Upper lobe of left lung (tissue), 6 donors: ENCODE data around the gene NCS1. TPM values are rescaled to one million over a fixed set of nuclear protein-coding genes. Genes with fewer than 3 reads are reported as not detected.
"Not testable (repeated sequence)": the region's sequence is repeated elsewhere in the genome, so short reads cannot be mapped to it uniquely, and the experiment has no call there.

Experiments
- ATAC-seq, 2 donors: fragments of 200-7000 bp; cut with Tn5 transposase; one replicate each; pipeline ENCODE4 v1.9.1; 2022; ENCODE audit warnings: mild to moderate bottlenecking in 2 of 2, moderate library complexity in 2 of 2; ENCODE audit not compliant: low FRiP score in 2 of 2
- DNase-seq, 2 donors: peaks; one replicate each; pipeline ENCODE4 v3.0.0-alpha.2; 2019 to 2020
- H3K27ac ChIP-seq, 4 donors: fragments of 200-600 bp; sonication (generic); one replicate each; pipeline ENCODE4 v1.5.1; 2016 to 2019
- H3K27me3 ChIP-seq, 4 donors: fragments of 200-600 bp; sonication (generic); one replicate each; pipeline ENCODE4 v1.5.1; 2017 to 2019
- H3K36me3 ChIP-seq, 4 donors: fragments of 200-600 bp; sonication (generic); one replicate each; pipeline ENCODE4 v1.5.1; 2016 to 2019
- H3K4me1 ChIP-seq, 4 donors: fragments of 200-600 bp; sonication (generic); one replicate each; pipeline ENCODE4 v1.5.1; 2018 to 2019
- H3K4me3 ChIP-seq, 4 donors: fragments of 200-600 bp; sonication (generic); one replicate each; pipeline ENCODE4 v1.5.1; 2017 to 2019; ENCODE audit warnings: mild to moderate bottlenecking in 2 of 4, moderate library complexity in 1 of 4
- H3K9me3 ChIP-seq, 4 donors: fragments of 200-600 bp; sonication (generic); one replicate each; pipeline ENCODE4 v1.5.1; 2018 to 2019
- EP300 ChIP-seq, 4 donors: sonication (generic); formaldehyde crosslinking; IDR thresholded peaks; one replicate each; pipeline ENCODE4 v1.5.1; 2017; ENCODE audit warnings: antibody characterized with exemption in 4 of 4, control low read depth in 2 of 4
- POLR2A ChIP-seq, 4 donors: fragments of 450-650 bp; IDR thresholded peaks; one replicate each; pipeline ENCODE4 v1.5.1; 2016 to 2017; ENCODE audit warnings: antibody characterized with exemption in 4 of 4, mild to moderate bottlenecking in 2 of 4
- POLR2AphosphoS5 ChIP-seq, 2 donors: sonication (generic); formaldehyde crosslinking; IDR thresholded peaks; one replicate each; pipeline ENCODE4 v1.5.1; 2017; ENCODE audit warnings: antibody characterized with exemption in 2 of 2
- WGBS, 2 donors: methylation state at CpG; one replicate each; pipeline ENCODE4 v1.1.5; 2017 to 2018; 5-methylcytosine and 5-hydroxymethylcytosine counted together
- total RNA-seq, 6 donors: library from RNA; depleted of rRNA in 4 of 6; stranded (reverse); fragments of >200 nt in 4 of 6; gene quantifications; one replicate each; pipeline versions ENCODE4 v1.1.0 to v1.2.1, GENCODE V29; 2016 to 2021
- TF ChIP-seq, protein P1 (sequence below), 6 experiments: fragments of 450-650 bp in 4 of 6; fragments of 200-600 bp in 2 of 6; sonication (generic) in 2 of 6; IDR thresholded peaks; one replicate each; pipeline ENCODE4 v1.5.1; 2016 to 2019; ENCODE audit warnings: antibody characterized with exemption in 6 of 6
- donor health status: DM: no; HTN: no; CAD: no; lungs with moderate emphysema.
- donor health status: DM: no; HTN: yes; CAD: no; lungs with severe emphysema.

The NCS1 gene
- total RNA-seq, 6 donors from 2014 or later, result 2.7 to 10.0 (median 3.9) TPM

DNA sequence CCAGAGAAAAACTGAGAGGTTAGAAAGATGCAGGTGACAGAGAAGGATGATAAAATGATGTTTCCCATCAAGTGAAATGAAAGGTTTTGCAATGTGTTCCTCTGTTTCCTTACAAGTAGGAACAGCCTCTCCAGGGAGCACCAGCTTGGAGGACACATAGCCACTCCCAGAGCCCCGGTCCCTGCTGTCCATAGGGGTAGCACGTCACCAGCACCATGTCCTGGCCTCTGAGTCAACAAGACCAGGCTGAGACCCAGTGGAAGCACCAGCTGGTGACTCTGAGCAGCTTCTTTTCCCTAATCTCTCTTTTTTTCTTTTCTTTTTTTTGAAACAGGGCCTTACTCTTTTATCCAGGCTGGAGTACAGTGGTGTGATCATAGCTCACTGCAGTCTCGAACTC, 73.9 kb downstream of the NCS1 start:
- H3K27ac ChIP-seq, result no peak overlapping the region
- H3K4me1 ChIP-seq, result peaks cover 3 to 11% (median 5%) of the 10 kb centered on the region in 4 donors
- H3K9me3 ChIP-seq, result no peaks in the 10 kb centered on the region
- DNase-seq, result no peak
- ATAC-seq, result no peak
- H3K27me3 ChIP-seq, result no peaks in the 10 kb centered on the region
- 84 to 86% methylated on average over 3 of the region's 3 CpGs for WGBS, 2 donors
- no peaks in the 10 kb centered on the region for H3K36me3 ChIP-seq
- H3K4me3 ChIP-seq, result no peak overlapping the region
- TF ChIP-seq POLR2AphosphoS5 (IDR thresholded peaks at IDR 0.05) (no peak), EP300 (IDR thresholded peaks at IDR 0.05) (no peak), POLR2A (IDR thresholded peaks at IDR 0.05) (no peak)
- TF ChIP-seq, protein P1, sequence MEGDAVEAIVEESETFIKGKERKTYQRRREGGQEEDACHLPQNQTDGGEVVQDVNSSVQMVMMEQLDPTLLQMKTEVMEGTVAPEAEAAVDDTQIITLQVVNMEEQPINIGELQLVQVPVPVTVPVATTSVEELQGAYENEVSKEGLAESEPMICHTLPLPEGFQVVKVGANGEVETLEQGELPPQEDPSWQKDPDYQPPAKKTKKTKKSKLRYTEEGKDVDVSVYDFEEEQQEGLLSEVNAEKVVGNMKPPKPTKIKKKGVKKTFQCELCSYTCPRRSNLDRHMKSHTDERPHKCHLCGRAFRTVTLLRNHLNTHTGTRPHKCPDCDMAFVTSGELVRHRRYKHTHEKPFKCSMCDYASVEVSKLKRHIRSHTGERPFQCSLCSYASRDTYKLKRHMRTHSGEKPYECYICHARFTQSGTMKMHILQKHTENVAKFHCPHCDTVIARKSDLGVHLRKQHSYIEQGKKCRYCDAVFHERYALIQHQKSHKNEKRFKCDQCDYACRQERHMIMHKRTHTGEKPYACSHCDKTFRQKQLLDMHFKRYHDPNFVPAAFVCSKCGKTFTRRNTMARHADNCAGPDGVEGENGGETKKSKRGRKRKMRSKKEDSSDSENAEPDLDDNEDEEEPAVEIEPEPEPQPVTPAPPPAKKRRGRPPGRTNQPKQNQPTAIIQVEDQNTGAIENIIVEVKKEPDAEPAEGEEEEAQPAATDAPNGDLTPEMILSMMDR (IDR thresholded peaks at IDR 0.05), result no peak

DNA sequence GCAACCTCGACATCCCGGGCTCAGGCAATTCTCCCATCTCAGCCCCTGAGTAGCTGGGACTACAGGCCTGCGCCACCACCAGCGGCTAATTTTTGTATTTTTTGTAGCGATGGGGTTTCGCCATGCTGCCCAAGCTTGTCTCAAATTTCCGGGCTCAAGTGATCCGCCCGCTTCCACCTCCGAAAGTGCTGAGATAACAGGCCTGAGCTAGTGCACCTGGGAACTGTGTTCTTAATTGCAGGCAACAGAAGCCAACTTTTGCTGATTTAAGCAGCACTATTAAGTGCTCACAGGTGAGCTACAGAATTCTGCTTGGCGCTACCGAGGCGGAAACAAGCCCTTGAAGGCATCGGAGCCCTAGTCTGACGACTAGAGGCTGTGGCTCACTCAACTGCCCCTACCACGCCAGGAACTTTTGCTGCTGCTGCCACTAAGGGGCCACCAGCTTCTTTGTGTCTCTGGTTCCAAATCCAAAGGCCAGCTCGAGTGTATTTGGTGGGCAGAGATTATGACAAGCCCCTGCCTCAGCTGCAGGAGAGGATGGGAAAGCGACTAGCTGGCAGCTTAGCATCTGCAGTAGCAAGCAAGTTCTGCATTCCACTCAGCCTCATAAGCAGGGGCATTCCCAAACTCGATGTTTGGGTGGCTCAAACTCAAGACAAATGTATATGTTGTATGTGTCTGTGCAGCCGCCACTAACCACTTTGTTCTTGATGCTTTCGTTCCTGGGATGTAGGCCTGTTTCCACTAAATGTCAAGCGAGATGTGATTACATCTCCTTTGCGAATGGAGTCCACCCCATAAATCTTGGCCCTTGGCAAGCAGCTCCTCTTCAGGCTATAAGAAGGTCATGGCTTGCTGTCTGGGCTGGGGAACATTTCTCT, 82.8 kb downstream of the NCS1 start:
- H3K27me3 ChIP-seq, result no peaks in the 10 kb centered on the region
- no peak for TF ChIP-seq POLR2AphosphoS5 (IDR thresholded peaks at IDR 0.05)
- TF ChIP-seq POLR2A (IDR thresholded peaks at IDR 0.05), result no peak
- no peak for TF ChIP-seq EP300 (IDR thresholded peaks at IDR 0.05)
- TF ChIP-seq, protein P1 (IDR thresholded peaks at IDR 0.05), result no peak
- H3K27ac ChIP-seq, result no peak overlapping the region
- ATAC-seq, result no peak
- H3K4me3 ChIP-seq, result no peak overlapping the region
- no peaks in the 10 kb centered on the region for H3K4me1 ChIP-seq
- DNase-seq, result no peak
- WGBS, 2 donors, result 81 to 91% methylated on average over 19 to 23 of the region's 23 CpGs
- H3K9me3 ChIP-seq, result no peaks in the 10 kb centered on the region
- H3K36me3 ChIP-seq, result no peaks in the 10 kb centered on the region

DNA sequence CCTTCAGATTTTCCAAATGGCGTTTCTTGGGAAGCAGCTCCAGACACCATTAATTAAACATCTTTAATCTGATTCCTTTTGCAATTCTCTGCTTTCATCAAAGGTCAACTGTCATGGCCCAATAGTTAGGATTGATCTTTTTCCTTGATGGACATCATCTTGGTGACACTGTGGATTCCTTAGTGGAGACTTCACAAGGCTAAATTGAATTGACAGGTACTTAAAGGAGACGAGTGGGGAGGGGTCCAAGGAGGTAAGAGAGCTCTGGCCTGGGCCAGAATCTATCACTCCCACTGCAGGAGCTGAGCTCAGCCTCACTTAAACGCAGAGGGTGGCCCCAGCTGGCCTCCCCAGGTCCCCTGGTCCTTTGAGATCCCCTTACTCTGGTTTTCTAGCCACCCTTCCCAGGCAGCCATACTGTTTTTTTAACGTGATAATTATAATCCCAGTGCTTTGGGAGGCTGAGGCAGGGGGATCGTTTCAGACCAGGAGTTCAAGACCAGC, 83.5 kb downstream of the NCS1 start:
- ATAC-seq (no peak), DNase-seq (no peak)
- TF ChIP-seq POLR2AphosphoS5 (IDR thresholded peaks at IDR 0.05), result no peak
- TF ChIP-seq POLR2A (IDR thresholded peaks at IDR 0.05), result no peak
- TF ChIP-seq, protein P1 (IDR thresholded peaks at IDR 0.05), result no peak
- no peak for TF ChIP-seq EP300 (IDR thresholded peaks at IDR 0.05)
- WGBS, 2 donors, result 78 to 79% methylated on average over 5 of the region's 5 CpGs
- H3K4me1 ChIP-seq, result no peaks in the 10 kb centered on the region
- H3K36me3 ChIP-seq, result no peaks in the 10 kb centered on the region
- H3K27me3 ChIP-seq, result no peaks in the 10 kb centered on the region
- no peaks in the 10 kb centered on the region for H3K9me3 ChIP-seq
- no peak overlapping the region for H3K4me3 ChIP-seq
- no peak overlapping the region for H3K27ac ChIP-seq

DNA sequence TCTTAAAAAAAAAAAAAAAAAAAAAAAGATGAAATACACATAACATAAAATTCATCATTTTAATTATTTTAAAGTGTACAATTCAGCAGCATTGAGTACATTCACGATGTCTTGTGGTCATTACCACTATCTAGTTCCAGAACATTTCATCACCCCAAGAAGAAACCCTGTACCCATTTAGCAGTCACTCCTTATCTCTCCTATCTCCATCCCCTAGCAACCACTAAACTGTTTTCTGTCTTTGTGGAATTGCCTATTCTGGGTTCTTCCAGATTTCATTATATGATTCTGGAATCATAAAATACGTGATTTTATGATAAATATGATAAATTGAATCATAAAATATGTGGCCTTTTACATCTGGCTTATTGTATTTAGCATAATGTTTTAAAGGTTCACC, 84.4 kb downstream of the NCS1 start:
- H3K27me3 ChIP-seq, result no peaks in the 10 kb centered on the region
- H3K4me1 ChIP-seq, result no peaks in the 10 kb centered on the region
- DNase-seq (no peak), ATAC-seq (no peak)
- no peaks in the 10 kb centered on the region for H3K36me3 ChIP-seq
- 74 to 79% methylated on average over 2 of the region's 2 CpGs for WGBS, 2 donors
- no peaks in the 10 kb centered on the region for H3K9me3 ChIP-seq
- TF ChIP-seq, protein P1 (IDR thresholded peaks at IDR 0.05), result no peak
- TF ChIP-seq POLR2AphosphoS5 (IDR thresholded peaks at IDR 0.05), result no peak
- no peak for TF ChIP-seq EP300 (IDR thresholded peaks at IDR 0.05)
- no peak for TF ChIP-seq POLR2A (IDR thresholded peaks at IDR 0.05)
- no peak overlapping the region for H3K4me3 ChIP-seq
- no peak overlapping the region for H3K27ac ChIP-seq

DNA sequence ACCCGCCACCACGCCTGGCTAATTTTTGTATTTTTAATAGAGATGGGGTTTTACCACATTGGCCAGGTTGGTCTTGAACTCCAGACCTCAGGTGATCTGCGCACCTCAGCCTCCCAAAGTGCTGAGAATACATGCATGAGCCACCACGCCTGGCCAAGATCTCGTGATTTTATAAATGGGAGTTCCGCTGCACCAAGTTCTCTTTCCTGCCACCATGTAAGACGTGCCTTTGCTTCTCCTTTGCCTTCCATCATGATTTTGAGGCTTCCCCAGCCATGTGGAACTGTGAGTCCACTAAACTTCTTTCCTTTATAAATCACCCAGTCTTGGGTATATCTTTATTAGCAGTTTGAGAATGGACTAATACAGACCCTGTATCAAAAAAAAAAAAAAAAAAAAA, 85.9 kb downstream of the NCS1 start:
- H3K27me3 ChIP-seq, H3K4me1 ChIP-seq, ATAC-seq, DNase-seq, H3K27ac ChIP-seq, H3K36me3 ChIP-seq, H3K4me3 ChIP-seq, H3K9me3 ChIP-seq: not testable (repeated sequence)
- 92 to 93% methylated on average over 7 of the region's 7 CpGs for WGBS, 2 donors
